Activated CD4-positive, alpha-beta T cell treated with anti-CD3 and anti-CD28 coated beads, Interleukin-2, Interleukin-4, amounts not matched to agents 100 ng/mL and 50 ng/mL, durations not matched to agents 16 hours and 8 hours (primary cell): ENCODE results near the gene ABCG1.

Experiments used
- DNase-seq: peaks from one replicate; pipeline ENCODE4 v3.0.0-alpha.2; 2020; ENCODE audit warnings: low spot score

ABCG1 gene

GRCh38 chr21:42307106-42307505 lies 88.2 kb downstream of the ABCG1 start:
- DNase-seq, result no peak

GRCh38 chr21:42308161-42308913 lies 89.4 kb downstream of the ABCG1 start:
- no peak for DNase-seq

- no peak for DNase-seq
Observed at GRCh38 chr21:42308914-42309752, 90.2 kb downstream of the ABCG1 start.

- peak; percentile 60 for DNase-seq
Observed at GRCh38 chr21:42309753-42310213, 90.8 kb downstream of the ABCG1 start.

- DNase-seq, result no peak
Observed at GRCh38 chr21:42310411-42311001, 91.6 kb downstream of the ABCG1 start.

GRCh38 chr21:42311160-42311559 lies 92.2 kb downstream of the ABCG1 start:
- no peak for DNase-seq

GRCh38 chr21:42311816-42312625 lies 93.1 kb downstream of the ABCG1 start:
- no peak for DNase-seq

GRCh38 chr21:42312626-42313104 lies 93.7 kb downstream of the ABCG1 start:
- DNase-seq, result no peak

GRCh38 chr21:42313501-42313969 lies 94.6 kb downstream of the ABCG1 start:
- DNase-seq, result no peak

GRCh38 chr21:42314616-42315295 lies 95.8 kb downstream of the ABCG1 start:
- no peak for DNase-seq

GRCh38 chr21:42315296-42315891 lies 96.5 kb downstream of the ABCG1 start, which contains the start of gene TFF3:
Gene TFF3 (minus strand): TSS chr21:42315409. CDS start chr21:42315374, 35 bp downstream.
- DNase-seq, result no peak

GRCh38 chr21:42316891-42317290 lies 98.0 kb downstream of the ABCG1 start:
- no peak for DNase-seq

- DNase-seq, result no peak
Observed at GRCh38 chr21:42317341-42317741, 98.4 kb downstream of the ABCG1 start.

- DNase-seq, result no peak
Observed at GRCh38 chr21:42317826-42318746, 99.1 kb downstream of the ABCG1 start.

- DNase-seq, result no peak
Observed at GRCh38 chr21:42319376-42319775, 100.4 kb downstream of the ABCG1 start.

- DNase-seq, result no peak
Observed at GRCh38 chr21:42319851-42320572, 101.1 kb downstream of the ABCG1 start.

- DNase-seq, result no peak
Observed at GRCh38 chr21:42320791-42321190, 101.9 kb downstream of the ABCG1 start.

- no peak for DNase-seq
Observed at GRCh38 chr21:42321231-42321630, 102.3 kb downstream of the ABCG1 start.

GRCh38 chr21:42321845-42322244 lies 102.9 kb downstream of the ABCG1 start:
- no peak for DNase-seq
